Heart left ventricle (tissue), 13 donors: ENCODE data around the gene MCM7.

Experiments used
- CTCF ChIP-seq, 12 donors: fragments of 200-600 bp; sonication (generic) in 4 of 12; IDR thresholded peaks; one replicate each; pipeline versions ENCODE4 v1.5.0 to v1.8.0; 2018 to 2022; ENCODE audit warnings: antibody characterized with exemption in 12 of 12, mild to moderate bottlenecking in 5 of 12
- POLR2A ChIP-seq, 2 donors: fragments of 450-650 bp; IDR thresholded peaks; one replicate each; pipeline ENCODE4 v1.6.1; 2017; ENCODE audit warnings: antibody characterized with exemption in 2 of 2, mild to moderate bottlenecking in 2 of 2, moderate library complexity in 2 of 2
- donor health status: ischemic (EF 13 %, LVEDD 7.1; RV severe dilation, severe dysfunction).
- donor health status: DM: no; HTN: yes; CAD: no.
- donor health status: DM: no; HTN: no; CAD: no.
- donor health status: ischemic (EF 25% LVEDD 6.9; RV normal size, moderate dysfunction).
- donor health status: ischemic (EF 25% LVEDD 5.7; RV mildly dilated, moderate dysfunction).
- donor health status: ischemic (EF 35%, LVEDD 5.7; RV mildly dilated, moderate dysfunction).
- donor health status: nonischemic (EF 11% LVEDD 7.7; RV severe dilation, severe dysfunction).
- donor health status: DM: yes; HTN: yes; CAD: no.
- donor health status: PGD.
- donor health status: ischemic (EF 29% LVEDD 5.4; RV normal size, mild dysfunction).
- donor health status: nonischemic (EF 23%, LVEDD 6.1; RV moderate dilation, normal function).

GRCh38 chr7:100069991-100070390, 31.2 kb downstream of the MCM7 start:
- TF ChIP-seq CTCF (IDR thresholded peaks at IDR 0.05) (no peak), POLR2A (IDR thresholded peaks at IDR 0.05) (no peak)
